Measurements from ENCODE around the gene RASAL2.

GRCh38 chr1:178399177-178399728 lies 305.3 kb downstream of the RASAL2 start:
- TF ChIP-seq, protein P1, sequence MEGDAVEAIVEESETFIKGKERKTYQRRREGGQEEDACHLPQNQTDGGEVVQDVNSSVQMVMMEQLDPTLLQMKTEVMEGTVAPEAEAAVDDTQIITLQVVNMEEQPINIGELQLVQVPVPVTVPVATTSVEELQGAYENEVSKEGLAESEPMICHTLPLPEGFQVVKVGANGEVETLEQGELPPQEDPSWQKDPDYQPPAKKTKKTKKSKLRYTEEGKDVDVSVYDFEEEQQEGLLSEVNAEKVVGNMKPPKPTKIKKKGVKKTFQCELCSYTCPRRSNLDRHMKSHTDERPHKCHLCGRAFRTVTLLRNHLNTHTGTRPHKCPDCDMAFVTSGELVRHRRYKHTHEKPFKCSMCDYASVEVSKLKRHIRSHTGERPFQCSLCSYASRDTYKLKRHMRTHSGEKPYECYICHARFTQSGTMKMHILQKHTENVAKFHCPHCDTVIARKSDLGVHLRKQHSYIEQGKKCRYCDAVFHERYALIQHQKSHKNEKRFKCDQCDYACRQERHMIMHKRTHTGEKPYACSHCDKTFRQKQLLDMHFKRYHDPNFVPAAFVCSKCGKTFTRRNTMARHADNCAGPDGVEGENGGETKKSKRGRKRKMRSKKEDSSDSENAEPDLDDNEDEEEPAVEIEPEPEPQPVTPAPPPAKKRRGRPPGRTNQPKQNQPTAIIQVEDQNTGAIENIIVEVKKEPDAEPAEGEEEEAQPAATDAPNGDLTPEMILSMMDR (conservative IDR thresholded peaks at IDR 0.05 in 1 of 2, IDR thresholded peaks at IDR 0.05 in 1 of 2; ENCODE audit: low read depth in 1 of 2, low read length in 2 of 2), result no peak
- no peak for TF ChIP-seq EZH2 (IDR thresholded peaks at IDR 0.05; ENCODE audit: low read length, missing control alignments)
